HG02970 (cell line): ENCODE measurements around the gene HOXA3.

ENCODE experiments used
- ATAC-seq: cut with Tn5 transposase; IDR thresholded peaks from one replicate; pipeline ENCODE4 v1.9.1; 2021; ENCODE audit warnings: mild to moderate bottlenecking, moderate library complexity, moderate number of reproducible peaks; ENCODE audit not compliant: unreplicated experiment, low FRiP score

HOXA3 gene

DNA sequence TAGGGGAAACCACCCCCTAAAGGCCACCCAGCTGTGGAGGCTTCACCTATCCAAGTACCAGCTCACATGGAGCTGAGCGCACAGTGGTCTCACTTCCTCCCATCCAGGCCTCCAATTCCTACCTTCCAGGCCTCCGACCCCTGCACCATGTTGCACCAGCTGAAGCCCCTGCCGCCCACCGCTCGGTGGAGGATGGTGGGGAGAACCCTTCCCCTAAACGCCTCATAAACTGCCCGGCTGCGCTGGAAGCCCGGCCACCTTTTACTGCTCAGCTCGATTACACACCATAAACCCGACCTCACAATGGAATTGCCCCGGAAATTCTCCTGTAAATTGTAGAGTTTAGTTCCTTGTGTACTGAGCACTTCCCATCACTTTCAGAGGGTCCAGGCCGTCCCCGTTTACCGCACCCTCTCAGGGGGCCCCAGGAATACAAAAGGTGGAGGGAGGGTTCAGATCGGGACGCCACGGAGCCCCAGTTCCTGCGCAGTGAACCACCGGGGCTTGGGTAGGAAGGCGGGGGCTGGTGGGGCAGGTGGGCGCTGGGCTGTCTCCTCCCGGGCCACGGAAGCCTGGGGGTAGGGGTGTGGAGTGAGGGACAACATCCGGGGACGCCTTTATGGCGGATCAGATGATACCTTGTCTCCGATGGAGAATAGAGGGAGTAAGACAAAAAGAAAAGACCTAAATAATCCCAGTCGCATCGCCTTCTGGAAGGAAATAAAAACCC, 5.5 kb upstream of the HOXA3 start:
- ATAC-seq = no peak

GRCh38 chr7:27156916-27157701, 4.7 kb upstream of the HOXA3 start:
- no peak for ATAC-seq

- no peak for ATAC-seq
These were observed 4.1 kb upstream of the HOXA3 start, which contains the start of gene HOXA7 for GRCh38 chr7:27156508-27156898. Gene HOXA7, minus strand, starts transcription at chr7:27156675. Its CDS starts 130 bp downstream, at chr7:27156545.

DNA sequence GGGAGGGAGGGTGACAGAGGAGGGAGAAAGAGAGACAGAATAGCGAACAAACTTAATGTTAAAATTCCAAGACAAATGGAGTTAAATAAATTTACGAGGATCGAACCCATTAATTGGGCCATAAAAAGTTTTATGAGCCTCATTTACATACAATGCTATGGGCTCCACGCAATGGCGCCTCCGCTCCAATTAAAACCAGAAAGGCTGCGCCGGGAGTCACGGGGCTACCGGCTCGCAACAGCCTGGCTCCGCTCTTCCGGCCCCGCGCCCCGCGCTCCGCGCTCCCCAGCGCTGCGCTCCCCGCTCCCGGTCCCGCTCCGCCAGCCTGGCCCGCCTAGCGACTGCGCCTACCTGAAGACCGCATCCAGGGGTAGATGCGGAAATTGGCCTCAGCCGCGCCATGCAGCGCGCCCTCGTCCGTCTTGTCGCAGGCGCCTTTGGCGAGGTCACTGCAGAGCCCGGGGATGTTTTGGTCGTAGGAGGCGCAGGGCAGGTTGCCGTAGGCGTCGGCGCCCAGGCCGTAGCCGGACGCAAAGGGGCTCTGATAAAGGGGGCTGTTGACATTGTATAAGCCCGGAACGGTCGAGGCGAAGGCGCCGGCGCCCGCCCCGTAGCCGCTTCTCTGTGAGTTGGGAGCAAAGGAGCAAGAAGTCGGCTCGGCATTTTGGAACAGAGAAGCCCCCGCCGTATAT, 3.6 kb upstream of the HOXA3 start:
- ATAC-seq = no peak

GRCh38 chr7:27154901-27155815, 2.8 kb upstream of the HOXA3 start:
- ATAC-seq = no peak

DNA sequence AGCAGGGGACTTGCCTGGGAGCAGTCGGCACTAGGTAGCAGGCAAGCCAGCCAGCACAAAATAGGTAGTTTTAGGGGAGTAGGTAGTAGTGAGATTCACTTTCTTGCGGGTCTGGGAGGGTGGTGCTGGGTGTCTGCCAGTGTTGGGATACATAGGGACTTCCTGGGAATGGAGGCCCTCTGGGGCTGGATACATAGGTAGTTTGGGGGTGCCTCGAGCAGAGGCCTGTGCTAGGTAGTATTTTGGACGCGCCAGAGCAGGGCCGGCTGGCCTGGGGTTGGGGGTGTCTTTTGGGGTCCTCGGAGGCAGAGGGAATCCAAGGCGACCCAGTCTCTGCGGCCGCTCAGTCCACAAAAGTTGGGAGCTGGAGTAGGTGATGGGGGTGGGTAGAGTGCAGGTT, 2.0 kb upstream of the HOXA3 start:
- no peak for ATAC-seq

DNA sequence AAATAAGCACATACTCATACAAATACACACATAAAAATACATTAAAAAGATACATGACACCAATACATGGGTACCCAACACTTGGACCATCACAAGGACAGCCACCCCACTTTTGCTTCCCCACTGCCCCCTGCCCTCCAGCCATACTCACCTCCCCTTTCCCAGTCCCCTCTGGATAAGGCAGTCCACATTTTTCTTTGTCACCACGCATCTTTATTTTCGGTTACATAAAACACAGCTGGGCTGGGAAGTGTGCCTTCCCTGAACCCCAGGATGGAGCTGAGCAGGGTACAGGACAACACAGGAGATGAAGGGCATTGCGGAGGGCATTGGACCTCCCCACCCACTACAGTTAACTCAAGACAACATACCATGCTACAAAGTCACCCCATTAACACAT, 1.1 kb upstream of the HOXA3 start:
- no peak for ATAC-seq

DNA sequence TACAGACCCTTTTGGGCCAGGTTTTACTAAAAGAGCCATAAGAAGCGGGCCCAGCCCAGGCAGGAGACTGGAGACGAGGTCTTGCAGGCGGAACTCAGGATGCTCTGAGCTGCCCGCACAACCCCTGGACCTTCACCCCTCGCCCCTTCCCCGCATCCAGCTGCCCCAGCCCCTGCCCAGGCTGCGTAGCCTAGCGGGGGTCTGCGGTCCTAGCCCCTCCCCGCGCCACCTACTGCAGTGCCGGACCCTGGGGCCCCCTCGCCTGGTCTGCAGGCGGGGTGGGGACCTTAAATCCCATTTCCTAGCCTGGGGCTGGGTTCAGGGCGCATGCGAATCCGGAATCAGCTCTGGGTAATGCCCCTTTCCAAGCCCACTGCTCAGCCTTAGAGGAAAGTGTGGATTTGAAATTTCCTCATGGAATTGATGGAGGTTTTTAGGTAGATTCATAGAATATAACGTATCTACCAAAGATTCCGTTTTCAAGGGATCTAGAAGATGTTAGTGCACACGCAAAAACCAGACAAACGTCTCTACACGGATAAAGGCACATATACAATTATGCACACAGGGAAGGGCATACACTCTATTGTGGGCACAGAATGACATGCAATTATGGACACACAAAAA, 546 bp upstream of the HOXA3 start:
- ATAC-seq = no peak

DNA sequence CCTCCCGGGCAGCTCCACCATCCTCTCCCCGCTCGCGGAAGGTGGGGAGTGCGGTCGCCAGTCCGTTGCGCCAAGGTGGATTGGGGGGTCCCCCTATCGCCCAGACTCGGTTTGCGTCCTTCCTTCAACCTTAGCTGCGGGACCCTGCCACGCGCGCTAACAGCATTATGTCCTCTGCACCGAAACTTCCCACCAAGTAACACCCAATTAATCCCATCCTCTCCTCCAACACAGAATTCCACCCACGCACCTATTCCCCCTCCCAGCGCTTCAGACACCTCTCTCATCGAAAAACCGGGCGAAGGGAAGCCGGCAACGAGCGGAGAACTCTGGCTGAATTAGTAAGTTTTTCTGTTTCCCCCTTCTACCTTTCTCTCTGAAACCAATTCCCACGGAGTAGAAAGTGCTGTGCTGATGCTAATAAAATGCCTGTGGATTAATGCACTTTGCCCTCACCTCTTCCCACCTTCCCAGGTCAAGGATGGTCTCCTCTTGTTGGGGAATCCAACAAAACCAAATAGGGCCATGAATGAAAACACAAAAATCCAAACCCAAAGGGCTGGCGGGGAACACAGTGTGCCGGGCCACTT, 947 bp downstream of the HOXA3 start:
- no peak for ATAC-seq

GRCh38 chr7:27150568-27151340, 1.6 kb downstream of the HOXA3 start:
- peak; percentile 71 for ATAC-seq

DNA sequence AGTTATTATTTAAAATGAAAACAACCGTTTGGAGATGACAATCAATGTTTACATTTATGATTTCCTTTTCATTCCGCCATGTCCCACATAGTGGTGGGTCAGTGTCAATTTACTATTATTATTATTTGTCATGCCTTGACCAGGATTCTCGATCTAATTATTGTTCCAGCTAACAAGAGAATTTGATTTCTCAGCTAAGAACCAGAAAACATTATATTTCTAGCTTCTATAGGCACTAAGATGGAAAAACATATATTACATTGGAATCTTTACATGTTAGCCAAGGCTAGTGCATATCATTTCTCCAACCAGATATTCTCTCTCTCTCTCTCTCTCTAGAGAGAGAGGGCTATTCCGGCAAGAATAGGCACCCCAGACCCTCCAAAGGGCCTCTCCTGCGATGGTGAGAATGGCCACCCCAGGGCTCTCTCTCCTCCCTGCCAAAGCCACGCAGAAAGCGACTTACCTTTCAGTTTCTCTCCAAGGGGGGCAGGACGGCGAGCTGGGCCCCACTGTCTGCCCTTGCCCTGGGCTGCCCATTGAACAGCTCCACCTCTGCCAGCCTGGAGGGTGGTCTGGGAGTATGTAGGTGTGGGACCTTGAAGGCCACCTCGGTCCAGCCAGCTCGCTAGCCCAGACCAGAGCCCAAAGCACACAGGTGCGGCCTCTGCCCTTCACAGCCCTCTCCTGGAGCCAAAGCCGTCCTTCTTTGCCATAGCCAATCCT, 2.4 kb downstream of the HOXA3 start:
- no peak for ATAC-seq

GRCh38 chr7:27148756-27149641, 3.4 kb downstream of the HOXA3 start:
- no peak for ATAC-seq

- no peak for ATAC-seq
These were observed 4.2 kb downstream of the HOXA3 start for GRCh38 chr7:27148031-27148755.

DNA sequence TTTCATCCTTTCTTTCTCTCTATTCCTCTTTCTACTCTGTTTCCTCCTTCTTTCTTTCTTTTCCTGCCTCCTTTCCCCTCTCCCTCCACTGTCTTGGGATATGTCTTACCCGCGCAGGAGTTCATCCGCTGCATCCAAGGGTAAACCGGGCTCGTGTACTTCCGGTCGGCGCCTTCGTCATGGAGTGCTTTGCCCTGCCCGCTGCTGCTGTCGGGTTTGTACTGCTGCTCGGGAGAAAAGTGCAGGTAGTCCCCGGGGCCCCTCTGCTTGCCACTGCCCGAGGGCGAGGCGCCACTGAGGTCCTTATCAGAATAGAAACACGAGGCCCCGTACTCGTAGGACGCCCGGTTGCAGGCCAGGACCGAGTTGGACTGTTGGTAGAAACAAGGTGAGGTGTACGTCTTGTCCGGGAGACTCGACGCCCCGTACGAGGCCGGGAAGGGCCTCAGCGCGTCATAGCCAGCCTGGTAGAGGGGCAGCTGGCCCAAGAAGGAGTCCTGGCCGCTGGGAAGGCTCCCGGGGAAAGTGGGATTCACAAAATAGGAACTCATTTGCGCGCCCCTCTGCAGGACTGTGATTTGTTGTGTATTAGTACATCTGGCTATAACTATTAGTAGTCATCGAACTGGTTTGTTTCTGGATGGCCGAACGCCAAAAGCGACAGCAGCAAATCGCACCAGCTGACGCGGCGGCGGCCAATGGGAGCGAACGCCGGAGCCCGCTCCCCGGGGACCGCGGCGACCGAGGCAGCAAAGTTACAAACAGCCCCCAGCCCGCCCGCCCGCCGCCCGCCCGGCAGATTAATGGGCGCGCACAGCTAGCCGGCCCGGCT, 5.0 kb downstream of the HOXA3 start, which contains the start of gene HOXA6:
TSS of gene HOXA6 (minus strand) at position 576 of the 832 bp plus-strand sequence. CDS start at position 551, 25 bp downstream.
- ATAC-seq = no peak

DNA sequence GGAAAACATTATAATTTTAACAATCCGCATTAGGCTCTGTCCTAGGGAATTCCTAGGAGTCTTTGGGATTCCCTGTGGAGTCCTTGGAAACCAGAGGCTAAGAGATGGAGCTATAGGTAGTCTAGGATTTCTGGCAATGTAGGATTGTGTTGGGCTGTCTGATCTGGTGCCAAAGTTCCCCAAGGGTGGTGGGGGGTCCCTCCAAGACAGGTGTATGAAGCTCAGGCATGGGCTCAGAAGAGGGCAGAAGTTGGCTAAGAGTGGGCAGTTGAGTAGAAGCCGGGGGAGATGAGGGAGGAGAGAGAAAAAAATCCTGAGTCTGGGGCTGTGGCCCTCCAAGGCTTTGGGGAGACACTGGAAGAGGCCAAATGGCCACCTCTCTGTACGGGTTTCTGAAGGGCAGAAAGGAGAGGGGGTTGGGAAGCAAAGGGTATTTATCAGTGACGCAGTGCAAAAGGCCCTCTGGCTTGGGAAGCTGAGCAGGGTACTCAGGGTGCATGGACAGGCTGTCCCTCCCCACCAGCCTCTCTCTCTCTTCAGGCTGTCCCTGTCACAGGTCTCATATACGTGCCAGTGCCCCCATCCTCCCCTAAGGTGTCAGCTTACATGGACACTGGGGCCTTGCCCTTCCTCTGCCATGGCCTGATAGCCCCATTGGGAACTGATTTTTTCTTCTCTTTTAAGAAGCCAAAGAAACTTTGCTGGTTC, 5.7 kb downstream of the HOXA3 start:
- ATAC-seq = no peak
